HG03060 (cell line): ENCODE measurements around the gene UBE4A.
A peak's percentile ranks its signal among the peaks of the same experiment; 100 is the strongest.
"Not testable (repeated sequence)": the region's sequence is repeated elsewhere in the genome, so short reads cannot be mapped to it uniquely, and the experiment has no call there.

ENCODE experiments used
- ATAC-seq: cut with Tn5 transposase; IDR thresholded peaks from one replicate; pipeline ENCODE4 v1.9.1; 2021; ENCODE audit warnings: low read depth, moderate number of reproducible peaks; ENCODE audit not compliant: unreplicated experiment

Gene UBE4A

DNA sequence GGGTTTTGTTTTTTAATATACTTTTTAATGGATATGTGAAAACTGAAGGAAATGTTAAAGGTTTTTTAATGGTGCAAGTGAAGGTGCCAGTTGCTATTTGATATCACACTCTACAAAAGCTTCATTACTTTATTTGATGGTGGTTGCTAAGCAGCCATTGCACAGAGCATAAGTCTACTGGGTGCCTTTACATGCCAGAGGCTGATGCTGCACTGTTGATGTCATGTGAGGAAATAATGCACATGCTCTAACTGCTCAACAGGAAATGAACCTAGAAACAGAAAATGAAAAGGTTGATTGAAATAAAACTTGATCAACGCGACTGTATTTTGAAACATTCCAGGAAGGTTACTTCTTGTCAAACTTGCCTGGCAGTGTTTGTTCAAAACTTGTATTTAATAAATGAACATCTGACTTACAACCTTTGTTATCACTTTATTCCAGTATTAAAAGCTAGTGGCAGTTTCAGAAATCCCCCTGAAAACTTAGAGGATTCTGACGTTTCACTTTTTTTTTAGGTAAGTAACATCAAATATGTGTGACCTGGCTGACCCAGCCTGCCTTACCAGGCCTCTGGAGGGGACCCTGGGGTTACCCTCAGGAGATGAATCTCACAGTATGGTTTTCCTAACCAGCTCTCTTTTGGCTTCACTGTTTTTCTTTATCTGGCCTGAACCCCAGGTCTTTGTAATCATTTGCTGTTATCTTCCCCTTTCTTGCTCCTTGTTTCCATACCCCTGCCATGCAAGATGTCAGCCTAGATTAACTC is 39.6 kb downstream of the UBE4A start:
- no peak for ATAC-seq

DNA sequence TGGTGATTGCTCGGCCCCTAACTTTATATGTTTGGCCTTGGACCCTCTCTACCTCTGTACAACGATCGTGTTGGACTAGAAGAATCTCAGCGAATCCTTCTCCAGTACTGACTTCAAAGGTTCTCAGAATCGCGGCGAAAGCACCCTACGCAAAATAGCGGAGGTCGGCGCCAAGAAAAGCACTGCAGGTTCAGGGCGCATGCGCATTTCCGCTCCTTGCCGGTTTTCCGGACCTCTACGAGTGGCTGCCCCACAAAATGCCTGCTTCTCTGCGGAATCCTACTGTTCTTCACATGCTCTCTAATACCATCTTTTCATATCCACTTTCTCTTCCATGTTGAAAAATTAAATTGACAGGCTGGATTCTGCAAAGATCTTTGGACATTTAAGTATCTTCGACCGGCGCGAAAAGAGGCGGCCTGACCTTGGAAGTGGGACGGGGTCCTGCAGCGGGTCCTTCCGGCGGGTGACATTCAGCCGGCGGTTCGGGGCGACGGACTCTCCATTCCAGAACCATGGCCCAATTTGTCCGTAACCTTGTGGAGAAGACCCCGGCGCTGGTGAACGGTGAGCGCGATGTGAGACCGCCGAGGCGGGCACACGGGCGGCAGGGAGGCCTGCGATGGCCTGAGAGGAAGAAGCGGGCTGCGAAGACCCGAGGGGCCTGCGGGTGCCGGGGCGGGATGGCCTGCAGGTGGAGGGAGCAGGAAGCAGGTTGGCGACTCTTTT is 41.9 kb downstream of the UBE4A start, which contains the start of gene ATP5MG:
ATP5MG (plus strand) TSS at position 456 of the 729 bp plus-strand sequence; CDS start at position 516, 60 bp downstream.
- peak; percentile 37 for ATAC-seq

DNA sequence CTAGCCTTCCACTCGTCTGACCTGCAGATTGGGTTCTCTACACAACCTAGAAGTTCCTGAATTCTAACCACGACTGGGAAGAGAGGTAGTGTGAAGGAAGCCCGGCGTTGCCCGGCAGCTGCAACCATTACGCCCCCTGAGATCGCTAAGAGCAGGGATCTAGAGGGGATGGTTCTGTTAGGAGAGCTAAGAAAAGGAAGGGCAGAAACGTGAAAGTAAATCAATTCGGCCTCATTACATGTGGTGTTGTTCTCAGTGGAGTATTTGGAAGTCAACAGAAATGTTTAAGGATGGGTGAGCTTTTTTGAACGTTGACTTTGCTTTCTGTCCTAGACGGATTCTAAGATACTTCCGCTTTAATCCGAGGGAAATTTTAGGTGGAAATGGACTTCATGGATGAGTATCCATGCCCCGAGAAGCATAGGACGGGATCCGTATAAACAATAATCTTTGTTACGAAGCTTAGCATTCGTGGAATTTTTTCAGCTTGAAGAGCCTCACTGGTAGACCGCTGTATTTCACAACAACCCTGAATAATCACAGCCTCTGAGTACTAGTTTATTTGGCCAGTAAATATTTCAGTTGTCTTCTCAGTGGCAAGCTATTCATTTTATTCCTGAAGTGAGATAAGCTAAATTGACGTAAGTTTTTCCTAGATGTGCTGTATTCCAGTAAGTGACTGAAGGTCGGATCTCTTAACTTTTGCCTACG is 42.6 kb downstream of the UBE4A start:
- no peak for ATAC-seq

DNA sequence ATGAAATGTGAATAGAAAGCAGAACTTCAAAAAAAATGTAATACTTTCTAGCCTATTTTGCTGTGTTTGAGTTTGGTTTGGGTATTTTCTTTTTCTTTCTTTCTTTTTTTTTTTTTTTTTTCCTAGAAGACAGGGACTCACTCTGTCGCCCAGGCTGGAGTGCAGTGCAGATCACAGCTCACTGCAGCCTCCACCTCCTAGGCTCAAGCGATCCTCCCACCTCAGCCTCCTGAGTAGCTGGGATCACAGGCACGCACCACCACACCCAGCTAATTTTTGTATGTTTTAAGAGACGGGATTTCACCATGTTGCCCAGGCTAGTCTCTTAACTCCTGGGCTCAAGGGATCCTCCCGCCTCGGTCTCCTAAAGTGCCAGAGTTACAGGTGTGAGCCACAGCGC is 43.2 kb downstream of the UBE4A start:
- ATAC-seq: not testable (repeated sequence)

DNA sequence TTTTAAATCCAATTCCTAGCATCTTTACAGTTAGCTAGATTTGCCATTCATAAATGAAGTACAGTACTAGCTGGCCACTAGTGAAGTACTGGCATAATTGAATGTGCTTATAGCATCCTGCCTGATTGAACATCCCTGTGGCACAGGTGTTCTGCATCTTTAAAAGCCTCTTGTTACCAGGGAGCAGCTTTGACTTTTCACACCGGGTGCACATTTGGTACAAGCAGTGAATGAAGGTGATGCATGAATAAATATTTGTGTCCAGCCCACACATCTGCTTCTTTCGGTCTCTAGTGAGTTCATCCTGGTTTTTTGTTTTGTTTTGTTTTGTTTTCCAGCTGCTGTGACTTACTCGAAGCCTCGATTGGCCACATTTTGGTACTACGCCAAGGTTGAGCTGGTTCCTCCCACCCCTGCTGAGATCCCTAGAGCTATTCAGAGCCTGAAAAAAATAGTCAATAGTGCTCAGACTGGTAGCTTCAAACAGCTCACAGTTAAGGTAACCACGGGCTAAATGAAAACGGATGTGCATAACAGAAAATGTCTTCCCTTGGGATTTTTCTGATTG is 47.3 kb downstream of the UBE4A start:
- ATAC-seq: no peak

DNA sequence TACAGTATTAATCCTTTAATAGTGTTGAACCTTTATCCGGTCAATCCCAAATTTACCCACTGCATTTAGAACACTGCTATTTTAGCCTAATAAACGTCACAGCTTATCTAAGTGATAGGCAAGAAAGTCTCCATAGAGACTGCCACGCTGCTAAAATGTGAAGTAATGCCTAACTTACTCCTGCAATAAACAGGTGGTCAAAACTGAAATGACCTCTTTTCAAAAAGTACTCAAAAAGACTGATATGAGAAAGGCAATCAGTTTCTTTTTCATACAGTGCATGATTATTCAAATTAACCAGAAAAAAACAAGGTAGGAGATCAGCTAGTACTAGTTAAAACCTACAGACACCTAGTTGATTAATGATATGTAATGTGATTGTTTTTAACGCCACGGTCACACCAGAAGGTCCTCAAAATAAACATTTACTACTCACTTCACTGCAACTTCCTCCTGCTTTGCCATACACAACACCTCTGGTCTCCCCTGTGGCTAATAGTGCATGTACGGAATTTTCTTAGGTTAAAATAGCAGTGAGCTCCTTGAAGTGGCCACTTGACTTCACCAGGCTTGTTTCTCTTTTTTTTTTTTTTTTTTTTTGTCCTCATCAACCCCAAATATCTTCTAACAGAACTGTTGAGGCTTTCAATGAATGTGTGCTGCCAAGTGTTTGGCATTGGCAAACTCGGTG is 50.8 kb downstream of the UBE4A start:
- no peak for ATAC-seq

DNA sequence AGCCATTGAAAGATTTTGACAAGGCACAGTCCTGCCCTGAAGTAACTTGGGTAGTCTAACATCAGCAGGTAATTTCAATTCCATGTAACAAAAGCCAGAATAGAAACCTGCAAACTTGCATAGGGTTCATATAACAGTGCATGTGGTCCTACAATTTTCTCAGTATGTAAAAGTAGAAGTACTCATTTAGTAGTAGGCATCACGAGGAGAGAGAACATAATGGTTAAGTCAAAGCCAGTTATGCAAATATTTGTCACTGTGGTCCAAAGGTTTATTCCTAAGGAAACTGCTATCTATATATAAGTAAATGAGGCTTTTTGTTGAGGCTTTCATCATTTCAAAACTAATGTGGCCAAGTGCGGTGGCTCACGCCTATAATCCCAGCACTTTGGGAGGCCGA is 52.1 kb downstream of the UBE4A start:
- no peak for ATAC-seq

DNA sequence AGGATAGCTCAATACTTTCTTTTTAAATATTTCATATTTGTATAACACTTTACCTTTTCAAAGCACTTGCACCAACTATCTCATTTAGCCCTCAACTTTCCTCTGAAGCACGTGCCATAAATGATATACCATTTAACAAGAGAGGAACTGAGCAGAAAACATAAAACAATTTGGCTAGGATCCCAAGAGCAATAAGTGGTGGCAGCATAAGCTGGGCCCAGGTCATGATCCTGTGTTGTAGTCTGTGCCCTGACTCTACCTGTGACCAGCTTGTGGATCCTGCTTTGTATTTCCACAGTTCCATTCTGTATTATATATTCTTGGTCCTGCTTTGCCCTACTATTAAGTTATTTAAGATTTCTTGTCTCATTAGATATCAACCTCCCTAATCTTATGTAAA is 53.5 kb downstream of the UBE4A start:
- no peak for ATAC-seq

DNA sequence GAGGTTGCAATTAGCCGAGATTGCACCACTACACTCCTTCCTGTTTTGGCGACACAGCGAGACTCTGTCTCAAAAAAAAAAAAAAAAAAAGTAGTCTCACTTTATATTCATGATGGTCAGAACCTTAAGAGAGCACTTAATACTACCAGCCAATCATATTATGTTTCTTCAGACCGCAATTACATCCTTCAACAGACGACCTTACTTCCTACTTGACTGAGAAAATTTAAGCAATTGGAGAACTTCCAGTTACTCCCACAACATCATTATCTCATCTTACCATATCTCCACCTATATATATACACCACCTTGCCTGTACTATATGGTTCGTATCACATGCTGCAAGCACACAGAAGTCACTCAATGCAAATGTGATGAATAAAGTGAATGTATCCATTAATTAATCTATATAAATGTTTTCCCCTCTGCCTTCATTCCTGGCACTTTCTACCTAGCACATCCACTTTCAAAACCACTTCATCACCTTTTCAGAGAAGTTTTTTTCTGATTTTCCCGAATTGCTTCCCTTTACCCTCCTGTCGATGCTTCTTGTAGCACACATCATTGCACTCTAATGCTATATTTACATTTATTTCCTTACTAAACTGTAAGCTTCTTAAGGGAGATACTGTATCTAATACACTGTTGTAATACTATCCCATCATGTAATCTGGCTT is 55.8 kb downstream of the UBE4A start:
- no peak for ATAC-seq

DNA sequence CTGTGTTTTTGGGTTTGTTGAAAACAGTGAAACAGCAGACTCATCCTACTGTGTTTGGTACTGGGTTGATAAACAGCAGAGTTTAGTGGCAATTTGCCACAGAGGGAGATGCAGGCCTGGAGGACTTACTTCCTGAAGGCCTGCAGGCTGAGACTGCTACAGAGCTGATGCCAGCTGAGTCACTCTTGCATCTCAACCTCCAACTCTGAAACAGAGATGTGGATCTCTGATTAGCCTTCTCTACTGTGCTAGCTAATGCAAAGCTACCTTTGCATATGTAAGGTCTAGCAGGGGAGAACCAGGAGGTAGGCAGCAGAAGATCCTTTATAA is 56.3 kb downstream of the UBE4A start:
- ATAC-seq: no peak

DNA sequence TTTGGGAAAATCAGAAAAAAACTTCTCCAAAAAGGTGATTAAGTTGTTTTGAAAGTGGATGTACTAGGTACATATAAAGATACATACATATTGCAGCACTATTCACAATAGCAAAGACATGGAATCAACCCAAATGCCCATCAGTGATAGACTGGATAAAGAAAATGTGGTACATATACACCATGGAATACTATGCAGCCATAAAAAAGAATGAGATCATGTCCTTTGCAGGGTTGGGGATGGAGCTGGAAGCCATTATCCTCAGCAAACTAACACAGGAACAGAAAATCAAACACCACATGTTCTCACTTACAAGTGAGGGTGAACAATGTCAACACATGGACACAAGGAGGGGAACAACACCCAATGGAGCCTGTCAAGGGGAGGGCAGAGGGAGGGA is 57.5 kb downstream of the UBE4A start:
- ATAC-seq: not testable (repeated sequence)

DNA sequence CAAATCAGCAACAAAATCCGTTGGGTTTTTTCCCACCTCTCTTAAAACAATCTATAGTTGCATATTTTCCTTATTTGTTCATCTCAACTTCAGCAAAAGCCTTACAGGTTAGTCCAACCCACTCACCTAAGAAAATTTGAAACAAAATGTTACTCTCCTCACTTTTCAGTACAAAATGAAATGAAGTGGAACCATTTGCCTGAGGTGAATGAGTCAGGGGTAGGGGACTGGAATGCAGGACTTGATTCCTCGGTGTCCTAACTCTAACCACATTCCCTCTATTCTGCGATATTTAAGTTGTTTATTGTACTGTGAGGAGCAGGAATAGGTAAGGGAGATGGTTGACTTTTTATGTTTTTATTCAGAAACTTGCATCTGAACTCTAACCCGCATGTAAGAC is 58.4 kb downstream of the UBE4A start:
- ATAC-seq: no peak

DNA sequence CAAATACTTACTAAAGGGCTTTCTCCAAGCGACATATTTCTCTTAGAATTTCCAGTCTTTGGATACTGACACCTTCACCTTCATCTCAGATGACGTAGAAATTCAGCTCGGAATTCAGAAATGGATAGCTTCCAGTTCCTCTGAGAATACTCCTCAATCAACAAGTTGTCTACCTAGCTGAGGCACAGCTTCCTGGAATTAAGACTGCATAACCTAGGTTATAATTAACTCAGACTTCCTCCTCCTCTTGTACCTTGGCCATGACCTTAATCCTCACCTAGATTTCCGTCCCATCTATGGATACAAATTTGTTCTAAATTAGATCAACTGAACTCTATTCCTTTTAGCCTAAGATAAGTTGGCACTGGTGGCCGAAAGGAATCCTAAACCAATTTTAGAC is 59.4 kb downstream of the UBE4A start:
- ATAC-seq: no peak

DNA sequence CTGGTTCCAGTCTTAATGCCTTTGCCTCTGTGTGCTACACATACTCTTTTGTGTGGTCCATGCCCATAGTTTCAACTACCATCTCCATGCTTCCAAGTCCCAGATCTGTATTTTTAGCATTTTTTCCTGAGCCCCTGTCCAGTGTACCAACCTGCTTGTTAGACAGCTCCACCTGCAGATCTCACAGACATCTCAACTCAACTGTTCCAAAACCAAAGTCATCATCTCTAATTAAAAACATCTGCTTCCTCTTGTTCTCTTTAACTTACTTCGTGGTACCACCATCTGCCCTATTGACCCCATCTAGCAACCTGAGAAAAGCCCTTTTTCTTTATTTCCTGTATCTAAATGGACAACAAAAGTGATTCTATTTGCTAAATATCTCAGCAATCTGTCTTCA is 68.3 kb downstream of the UBE4A start:
- ATAC-seq: no peak

DNA sequence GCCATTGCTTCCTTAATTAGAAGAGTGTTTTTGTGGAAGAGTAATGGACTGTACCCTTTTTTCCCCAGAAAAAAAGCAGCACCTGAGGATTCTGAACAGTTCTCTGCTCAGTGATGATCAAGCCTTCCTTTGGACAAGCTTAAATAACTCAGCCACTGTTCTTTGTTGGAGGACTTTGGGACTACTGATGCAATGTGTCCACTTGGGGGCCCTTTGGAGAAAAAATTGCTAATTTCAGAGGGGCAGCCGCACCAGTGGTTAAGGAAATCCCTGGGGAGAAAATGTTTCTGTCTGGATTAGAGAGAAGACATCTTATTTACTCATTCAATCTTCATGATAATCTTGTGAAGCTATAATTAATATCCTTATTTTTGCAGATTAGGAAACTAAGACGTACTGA is 71.6 kb downstream of the UBE4A start:
- no peak for ATAC-seq

DNA sequence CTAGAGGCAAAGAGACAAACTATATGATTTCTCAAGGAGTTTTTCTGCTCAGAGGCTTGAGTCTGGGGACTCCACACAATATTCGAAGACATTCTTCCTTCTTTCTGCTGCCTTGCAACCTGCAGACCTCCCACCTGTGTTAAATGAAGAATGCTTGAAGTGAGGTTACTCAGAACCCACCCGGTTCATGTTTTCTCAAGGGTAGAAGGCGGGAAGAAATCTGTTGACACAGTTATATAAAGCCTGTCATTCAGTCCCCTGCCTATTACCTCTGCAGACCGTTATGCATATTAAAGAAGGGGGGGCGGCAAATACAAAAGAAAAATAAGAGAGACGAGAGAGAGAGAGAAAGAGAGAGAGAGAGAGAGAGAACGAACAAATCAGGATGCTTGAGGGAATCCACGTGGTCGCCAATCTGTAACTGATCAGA is 74.7 kb downstream of the UBE4A start:
- ATAC-seq: no peak

DNA sequence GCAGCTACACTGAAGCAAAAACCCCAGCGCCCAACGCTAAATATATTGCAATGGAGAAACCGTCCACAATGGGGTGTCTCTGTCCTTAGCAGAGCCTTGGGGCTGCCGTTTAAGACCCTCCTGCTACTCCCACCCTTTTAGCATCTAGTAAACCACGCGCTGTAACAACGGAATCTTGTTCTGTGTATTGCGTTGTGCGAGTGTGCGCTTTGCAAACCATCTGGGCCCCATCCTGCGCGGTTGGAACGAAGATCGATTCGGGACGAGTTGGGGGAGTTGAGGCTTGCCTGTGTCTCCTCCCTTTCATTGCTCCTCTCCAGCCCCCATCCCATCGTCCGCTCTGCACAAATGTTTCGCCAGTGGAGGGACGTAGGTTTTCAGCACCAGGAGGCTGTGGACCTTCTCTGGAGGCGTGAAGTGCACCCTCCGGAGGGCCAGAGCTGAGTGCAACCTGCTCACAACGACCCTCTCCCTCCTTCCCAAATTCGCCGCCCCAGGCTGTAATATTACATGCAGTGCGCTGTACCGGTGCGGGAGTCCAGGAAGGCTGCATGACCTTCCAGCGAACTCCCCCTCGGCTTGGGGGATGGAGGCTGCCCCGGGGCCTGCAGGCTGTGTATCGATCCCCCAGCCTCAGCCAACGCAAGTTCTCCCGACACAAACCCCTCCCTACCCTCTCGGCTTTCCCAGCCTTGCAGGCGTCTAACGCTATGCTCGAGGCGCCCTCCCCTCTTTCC is 75.3 kb downstream of the UBE4A start:
- ATAC-seq: no peak

DNA sequence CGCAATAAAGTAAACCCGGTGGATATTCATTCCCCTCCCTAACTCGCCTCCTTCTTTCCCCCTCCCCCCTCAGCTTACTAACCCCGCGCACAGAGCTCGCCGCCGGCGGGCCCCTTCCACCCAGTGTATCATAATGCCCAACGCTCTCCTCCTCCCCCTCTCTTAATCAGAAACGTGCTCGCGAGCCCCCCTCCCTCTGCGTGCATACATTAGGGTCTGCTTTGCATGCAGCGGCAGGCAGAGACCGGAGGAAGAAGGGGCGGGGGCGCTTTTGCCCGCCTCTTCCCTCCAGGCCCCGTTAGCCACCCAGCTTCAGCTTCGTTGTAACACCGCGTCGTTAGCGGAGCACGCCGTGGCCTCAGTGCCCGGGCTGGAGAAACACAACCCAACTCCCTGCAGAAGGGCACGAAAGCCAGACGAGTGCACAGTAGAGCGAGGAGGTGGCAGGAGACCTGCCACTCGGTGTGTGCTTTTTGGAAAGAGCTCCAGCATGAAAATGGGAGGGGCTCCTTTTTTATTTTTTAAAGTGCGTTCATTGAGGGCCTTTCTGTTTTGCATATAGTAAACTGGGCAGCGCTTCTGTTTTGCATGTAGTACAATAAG is 76.0 kb downstream of the UBE4A start:
- peak; percentile 6 for ATAC-seq
